ENCODE measurements around the gene XAB2.

The XAB2 gene

GRCh38 chr19:7575434-7576040 is 53.8 kb downstream of the XAB2 start:
- H3K27ac ChIP-seq, result no peak overlapping the region
- peak; percentile 56 for DNase-seq (ENCODE audit: low spot score)
- TF ChIP-seq CTCF (conservative IDR thresholded peaks at IDR 0.05; ENCODE audit: low read depth), result no peak
- ChIA-PET CTCF (no interaction called here), POLR2A (ENCODE audit: low non-redundant PET) (no interaction called here)

GRCh38 chr19:7570761-7571160 is 58.6 kb downstream of the XAB2 start:
- H3K27ac ChIP-seq, result no peak overlapping the region
- DNase-seq (ENCODE audit: low spot score), result no peak
- TF ChIP-seq CTCF (conservative IDR thresholded peaks at IDR 0.05; ENCODE audit: low read depth), result no peak
- CTCF ChIA-PET, result no interaction called here
- POLR2A ChIA-PET (ENCODE audit: low non-redundant PET), result no interaction called here

All from RWPE1 (cell line).